NB4 (cell line): ENCODE results near the gene IL15RA.

Source experiments
- DNase-seq: peaks from one replicate; pipeline ENCODE4 v3.0.0; 2010; ENCODE audit warnings: low read depth
- H3K4me3 ChIP-seq: one replicate; pipeline ENCODE4 v1.5.1; 2011; ENCODE audit warnings: mild to moderate bottlenecking, low read depth, low read length, moderate library complexity
- CTCF ChIP-seq: IDR thresholded peaks from one replicate; pipeline ENCODE4 v1.5.1; 2012; ENCODE audit warnings: low read depth, low read length
- MAX ChIP-seq: IDR thresholded peaks from 2 replicates; pipeline ENCODE4 v1.6.1; 2011; ENCODE audit warnings: low read depth, low read length
- MYC ChIP-seq: IDR thresholded peaks from 2 replicates; pipeline ENCODE4 v1.6.1; 2011; ENCODE audit warnings: low read depth, low read length
- POLR2A ChIP-seq: IDR thresholded peaks from 2 replicates; pipeline ENCODE4 v1.6.1; 2011; ENCODE audit warnings: mild to moderate bottlenecking; ENCODE audit not compliant: insufficient read length; ENCODE audit errors: extremely low read depth

The IL15RA gene

GRCh38 chr10:5904227-5904626 lies 73.1 kb downstream of the IL15RA start:
- DNase-seq = no peak
- no peak for TF ChIP-seq MAX
- TF ChIP-seq MYC = no peak
- TF ChIP-seq POLR2A = no peak
- TF ChIP-seq CTCF = no peak
- H3K4me3 ChIP-seq = no peak overlapping the region

GRCh38 chr10:5903563-5903962 lies 73.8 kb downstream of the IL15RA start:
- TF ChIP-seq MYC = no peak
- no peak for TF ChIP-seq POLR2A
- TF ChIP-seq MAX = no peak
- no peak for TF ChIP-seq CTCF
- no peak overlapping the region for H3K4me3 ChIP-seq

GRCh38 chr10:5902511-5903274 lies 74.7 kb downstream of the IL15RA start:
- H3K4me3 ChIP-seq = no peak overlapping the region
- no peak for TF ChIP-seq MAX
- DNase-seq = no peak

More at GRCh38 chr10:5903563-5903962, 73.8 kb downstream of the IL15RA start:
- no peak for DNase-seq
